Measurements from ENCODE around the gene OR4D11. TPM values are rescaled to one million over a fixed set of nuclear protein-coding genes. Genes with fewer than 3 reads are reported as not detected.

OR4D11 gene
- total and polyA plus RNA-seq, 2 donors (not counting 1 experiment from before 2014, with no cell fraction given): not detected

DNA sequence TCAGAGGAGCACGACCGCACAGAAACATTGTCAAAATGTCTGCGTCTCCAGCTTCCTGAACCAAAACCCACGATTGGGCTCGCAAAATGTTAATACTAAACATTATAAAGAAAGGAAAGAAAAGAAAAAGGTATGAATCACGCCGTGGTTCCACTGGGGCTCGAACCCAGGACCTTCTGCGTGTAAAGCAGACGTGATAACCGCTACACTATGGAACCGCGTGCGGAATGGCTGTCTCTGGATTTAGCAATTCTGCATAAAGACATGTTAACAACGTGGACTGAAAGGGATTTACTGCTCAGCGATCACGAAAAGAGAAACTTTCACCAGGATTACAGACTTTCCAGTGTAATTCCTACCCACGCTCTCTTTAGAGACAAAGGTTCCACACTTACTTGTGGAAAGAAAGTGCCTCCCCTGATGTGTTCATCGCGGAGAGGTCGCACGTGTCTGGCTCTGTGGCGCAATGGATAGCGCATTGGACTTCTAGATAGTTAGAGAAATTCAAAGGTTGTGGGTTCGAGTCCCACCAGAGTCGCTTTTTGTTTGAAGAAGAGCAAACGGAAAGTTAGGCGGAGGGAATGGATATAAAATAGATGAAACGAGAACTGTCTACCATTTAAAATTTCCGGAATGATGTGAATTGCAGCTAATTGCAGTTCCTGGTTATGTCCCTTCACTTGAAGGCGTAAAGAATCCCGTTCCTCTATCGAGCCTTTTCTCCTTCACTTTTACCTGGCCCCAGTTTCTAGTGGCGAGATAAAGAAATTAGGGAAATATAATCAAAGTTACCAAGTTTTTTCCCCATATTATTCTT lies 47.7 kb downstream of the OR4D11 start:
- intact Hi-C loops (cut with micrococcal nuclease): loop anchor here (1.0 to 10.0 kb wide), 7 partner anchors 9 to 261 kb away; partner anchors contain the start of genes MRPL16 and STX3
- Histone ChIP-seq H3K27ac (ENCODE audit: low read length in 2 of 2) (peak overlapping the region; percentile 35 to 54), H3K36me3 (replicated peaks in 1 of 2; ENCODE audit: control extremely low read depth in 1 of 2, control insufficient read depth in 1 of 2, extremely low read depth in 1 of 2, insufficient read depth in 2 of 2, low read length in 1 of 2) (no peaks in the 10 kb centered on the region), H3K9me3 (ENCODE audit: control extremely low read depth in 1 of 3, control insufficient read depth in 2 of 3, insufficient read depth in 1 of 3, low read length in 2 of 3) (peaks cover 0 to 11% (median 0%) of the 10 kb centered on the region in 3 donors), H3K4me1 (ENCODE audit: control insufficient read depth in 2 of 2, insufficient read depth in 2 of 2, low read length in 2 of 2) (peaks cover 16 to 23% of the 10 kb centered on the region in 2 donors), H3K4me2 (replicated peaks; ENCODE audit: low read depth, low read length, poor library complexity, severe bottlenecking) (peak overlapping the region; percentile 77), H2AFZ (ENCODE audit: insufficient read depth, low read depth, low read length, poor library complexity, severe bottlenecking) (peak overlapping the region; percentile 57), H3K79me2 (ENCODE audit: control insufficient read depth, insufficient read depth, low read length) (no peaks in the 10 kb centered on the region), H3K27me3 (replicated peaks in 1 of 4; ENCODE audit: control extremely low read depth in 1 of 4, control insufficient read depth in 3 of 4, insufficient read depth in 4 of 4, low read length in 3 of 4) (peaks cover 0 to 6% (median 2%) of the 10 kb centered on the region in 4 experiments), H3K9ac (ENCODE audit: low read length) (peak overlapping the region; percentile 71), H3K4me3 (ENCODE audit: control extremely low read depth in 1 of 5, extremely low read depth in 1 of 5, insufficient read depth in 1 of 5, low read depth in 2 of 5, low read length in 4 of 5) (peak overlapping the region; percentile 46 to 87 (median 76)), H4K20me1 (ENCODE audit: control insufficient read depth, insufficient read depth, low read length, poor library complexity, severe bottlenecking) (no peaks in the 10 kb centered on the region)
- peaks cover 36% of the 10 kb centered on the region for H3K4me1 Mint-ChIP-seq
- H3K9me3 Mint-ChIP-seq (ENCODE audit: insufficient read depth): no peaks in the 10 kb centered on the region
- POLR2A ChIA-PET: interaction anchor here (1.0 kb wide), 1 partner anchor 14 kb away, joined by 3 read pairs; no protein-coding TSS in a partner anchor
- ATAC-seq (ENCODE audit: low read depth): peak; percentile 50
- DNase-seq: peak; percentile 90
- no peaks in the 10 kb centered on the region for H3K27me3 Mint-ChIP-seq
- CTCF ChIA-PET: interaction anchor here (0.7 to 3.6 kb wide), 6 partner anchors 10 to 118 kb away, joined by 3 to 18 read pairs (median 7); partner anchors contain the start of gene PATL1
- TF ChIP-seq, protein P1, sequence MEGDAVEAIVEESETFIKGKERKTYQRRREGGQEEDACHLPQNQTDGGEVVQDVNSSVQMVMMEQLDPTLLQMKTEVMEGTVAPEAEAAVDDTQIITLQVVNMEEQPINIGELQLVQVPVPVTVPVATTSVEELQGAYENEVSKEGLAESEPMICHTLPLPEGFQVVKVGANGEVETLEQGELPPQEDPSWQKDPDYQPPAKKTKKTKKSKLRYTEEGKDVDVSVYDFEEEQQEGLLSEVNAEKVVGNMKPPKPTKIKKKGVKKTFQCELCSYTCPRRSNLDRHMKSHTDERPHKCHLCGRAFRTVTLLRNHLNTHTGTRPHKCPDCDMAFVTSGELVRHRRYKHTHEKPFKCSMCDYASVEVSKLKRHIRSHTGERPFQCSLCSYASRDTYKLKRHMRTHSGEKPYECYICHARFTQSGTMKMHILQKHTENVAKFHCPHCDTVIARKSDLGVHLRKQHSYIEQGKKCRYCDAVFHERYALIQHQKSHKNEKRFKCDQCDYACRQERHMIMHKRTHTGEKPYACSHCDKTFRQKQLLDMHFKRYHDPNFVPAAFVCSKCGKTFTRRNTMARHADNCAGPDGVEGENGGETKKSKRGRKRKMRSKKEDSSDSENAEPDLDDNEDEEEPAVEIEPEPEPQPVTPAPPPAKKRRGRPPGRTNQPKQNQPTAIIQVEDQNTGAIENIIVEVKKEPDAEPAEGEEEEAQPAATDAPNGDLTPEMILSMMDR (IDR thresholded peaks at IDR 0.05): no peak
- TF ChIP-seq EZH2 (IDR thresholded peaks at IDR 0.05; ENCODE audit: borderline replicate concordance, insufficient read depth, low read depth, low read length, poor library complexity, severe bottlenecking): no peak
- H3K27ac Mint-ChIP-seq: peak overlapping the region; percentile 92
- WGBS (ENCODE audit: insufficient coverage): under 1% methylated on average over 24 of the region's 34 CpGs
- peak overlapping the region; percentile 88 for H3K4me3 Mint-ChIP-seq
